SK-N-MC (cell line): ENCODE measurements around the gene KDM2A.

ENCODE experiments used
- EZH2 ChIP-seq: fragments of 200-600 bp; sonication (generic); IDR thresholded peaks from one replicate; pipeline ENCODE4 v1.6.1; 2017; ENCODE audit warnings: antibody characterized with exemption
- FOXP2 ChIP-seq: optimal IDR thresholded peaks from 2 replicates; pipeline ENCODE3; 2011; ENCODE audit warnings: mild to moderate bottlenecking, moderate library complexity; ENCODE audit not compliant: insufficient read depth; ENCODE audit errors: extremely low read length, control extremely low read depth
- POLR2AphosphoS5 ChIP-seq: IDR thresholded peaks from 2 replicates; pipeline ENCODE4 v1.6.1; 2012; ENCODE audit warnings: mild to moderate bottlenecking, low read depth, low read length, borderline replicate concordance

DNA sequence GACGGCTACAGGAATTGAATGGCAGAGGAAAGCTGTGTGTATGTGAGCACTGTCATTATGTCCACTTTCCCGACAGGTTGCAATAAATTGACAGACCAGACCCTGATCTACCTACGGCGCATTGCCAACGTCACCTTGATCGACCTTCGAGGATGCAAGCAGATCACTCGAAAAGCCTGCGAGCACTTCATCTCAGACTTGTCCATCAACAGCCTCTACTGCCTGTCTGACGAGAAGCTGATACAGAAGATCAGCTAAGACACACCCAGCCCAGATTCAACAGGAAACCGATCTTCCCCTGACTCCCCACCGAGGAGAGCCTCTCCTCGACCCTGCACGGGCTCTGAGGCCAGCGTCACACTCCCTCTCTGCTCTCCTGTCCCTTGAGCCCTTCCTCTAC lies 135.7 kb downstream of the KDM2A start:
- TF ChIP-seq EZH2: no peak
- no peak for TF ChIP-seq POLR2AphosphoS5
- no peak for TF ChIP-seq FOXP2
